Measurements from ENCODE around the gene GABRR2.
"Not testable (repeated sequence)": the region's sequence is repeated elsewhere in the genome, so short reads cannot be mapped to it uniquely, and the experiment has no call there.

Gene GABRR2

DNA sequence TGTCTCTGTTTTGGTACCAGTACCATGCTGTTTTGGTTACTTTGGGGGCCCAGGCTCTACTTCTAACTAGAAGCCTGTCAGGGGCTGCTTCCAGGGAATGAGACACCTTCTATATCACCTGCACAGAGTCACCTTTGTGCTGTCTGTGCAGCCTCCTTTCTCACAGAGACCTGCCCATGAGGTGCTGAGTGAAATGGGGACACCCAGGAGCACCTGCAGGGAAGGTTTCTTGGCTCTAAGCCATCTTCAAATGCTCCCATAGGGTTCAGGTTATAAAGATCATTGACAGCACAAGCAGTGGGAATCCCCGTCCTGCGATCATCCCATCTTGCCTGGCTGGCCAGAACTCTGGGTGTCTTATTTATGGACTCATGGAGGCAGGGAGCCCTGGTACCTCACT, 19.1 kb downstream of the GABRR2 start:
- DNase-seq: no peak
- Histone ChIP-seq H3K27ac (no peak overlapping the region), H3K4me3 (ENCODE audit: low read depth, low read length) (no peak overlapping the region), H3K36me3 (no peaks in the 10 kb centered on the region), H3K9me3 (ENCODE audit: severe bottlenecking) (no peaks in the 10 kb centered on the region), H3K27me3 (ENCODE audit: insufficient read depth, low read depth, severe bottlenecking) (no peaks in the 10 kb centered on the region)
- TF ChIP-seq, protein P1, sequence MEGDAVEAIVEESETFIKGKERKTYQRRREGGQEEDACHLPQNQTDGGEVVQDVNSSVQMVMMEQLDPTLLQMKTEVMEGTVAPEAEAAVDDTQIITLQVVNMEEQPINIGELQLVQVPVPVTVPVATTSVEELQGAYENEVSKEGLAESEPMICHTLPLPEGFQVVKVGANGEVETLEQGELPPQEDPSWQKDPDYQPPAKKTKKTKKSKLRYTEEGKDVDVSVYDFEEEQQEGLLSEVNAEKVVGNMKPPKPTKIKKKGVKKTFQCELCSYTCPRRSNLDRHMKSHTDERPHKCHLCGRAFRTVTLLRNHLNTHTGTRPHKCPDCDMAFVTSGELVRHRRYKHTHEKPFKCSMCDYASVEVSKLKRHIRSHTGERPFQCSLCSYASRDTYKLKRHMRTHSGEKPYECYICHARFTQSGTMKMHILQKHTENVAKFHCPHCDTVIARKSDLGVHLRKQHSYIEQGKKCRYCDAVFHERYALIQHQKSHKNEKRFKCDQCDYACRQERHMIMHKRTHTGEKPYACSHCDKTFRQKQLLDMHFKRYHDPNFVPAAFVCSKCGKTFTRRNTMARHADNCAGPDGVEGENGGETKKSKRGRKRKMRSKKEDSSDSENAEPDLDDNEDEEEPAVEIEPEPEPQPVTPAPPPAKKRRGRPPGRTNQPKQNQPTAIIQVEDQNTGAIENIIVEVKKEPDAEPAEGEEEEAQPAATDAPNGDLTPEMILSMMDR (IDR thresholded peaks at IDR 0.05; ENCODE audit: low read depth, low read length): no peak

DNA sequence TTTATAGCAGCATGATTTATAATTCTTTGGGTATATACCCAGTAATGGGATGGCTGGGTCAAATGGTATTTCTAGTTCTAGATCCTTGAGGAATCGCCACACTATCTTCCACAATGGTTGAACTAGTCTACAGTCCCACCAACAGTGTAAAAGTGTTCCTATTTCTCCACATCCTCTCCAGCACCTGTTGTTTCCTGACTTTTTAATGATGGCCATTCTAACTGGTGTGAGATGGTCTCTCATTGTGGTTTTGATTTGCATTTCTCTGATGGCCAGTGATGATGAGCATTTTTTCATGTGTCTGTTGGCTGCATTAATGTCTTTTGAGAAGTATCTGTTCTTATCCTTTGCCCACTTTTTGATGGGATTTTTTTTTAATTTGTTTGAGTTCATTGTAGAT, 20.0 kb downstream of the GABRR2 start:
- DNase-seq; H3K4me3 ChIP-seq (ENCODE audit: low read depth, low read length); H3K27me3 ChIP-seq (ENCODE audit: insufficient read depth, low read depth, severe bottlenecking); H3K9me3 ChIP-seq (ENCODE audit: severe bottlenecking); H3K27ac ChIP-seq; H3K36me3 ChIP-seq: not testable (repeated sequence)

DNA sequence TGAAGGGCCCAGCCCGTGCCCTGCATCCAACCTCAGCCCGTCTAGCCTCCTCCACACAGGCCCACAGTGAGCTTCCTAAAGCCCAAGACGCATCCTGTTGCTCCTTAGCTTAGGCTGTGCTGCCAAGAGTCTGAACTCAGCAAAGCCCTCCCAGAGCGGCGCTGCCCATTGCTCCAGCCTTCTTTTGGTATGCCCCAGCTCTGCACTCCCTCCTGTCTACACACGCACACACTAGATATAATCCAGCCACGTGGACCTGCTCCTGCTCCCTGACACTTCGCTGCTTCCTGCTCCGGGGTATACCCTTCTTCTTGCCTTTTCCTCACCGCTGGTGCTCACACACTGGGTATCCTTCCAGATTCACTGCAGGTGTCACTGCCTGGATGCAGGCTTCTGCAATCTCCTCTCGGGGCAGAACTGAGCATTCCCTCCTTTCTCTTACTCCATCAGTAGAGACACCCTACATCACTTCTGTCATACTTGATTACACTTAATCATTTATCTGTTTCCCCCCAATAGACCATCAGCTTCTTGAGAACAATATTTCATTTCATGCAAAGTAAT, 23.8 kb downstream of the GABRR2 start:
- Histone ChIP-seq H3K27ac (no peak overlapping the region), H3K36me3 (no peaks in the 10 kb centered on the region), H3K27me3 (ENCODE audit: insufficient read depth, low read depth, severe bottlenecking) (no peaks in the 10 kb centered on the region), H3K4me3 (ENCODE audit: low read depth, low read length) (no peak overlapping the region), H3K9me3 (ENCODE audit: severe bottlenecking) (no peaks in the 10 kb centered on the region)
- no peak for DNase-seq
- TF ChIP-seq, protein P1 (IDR thresholded peaks at IDR 0.05; ENCODE audit: low read depth, low read length): peak; percentile 25

DNA sequence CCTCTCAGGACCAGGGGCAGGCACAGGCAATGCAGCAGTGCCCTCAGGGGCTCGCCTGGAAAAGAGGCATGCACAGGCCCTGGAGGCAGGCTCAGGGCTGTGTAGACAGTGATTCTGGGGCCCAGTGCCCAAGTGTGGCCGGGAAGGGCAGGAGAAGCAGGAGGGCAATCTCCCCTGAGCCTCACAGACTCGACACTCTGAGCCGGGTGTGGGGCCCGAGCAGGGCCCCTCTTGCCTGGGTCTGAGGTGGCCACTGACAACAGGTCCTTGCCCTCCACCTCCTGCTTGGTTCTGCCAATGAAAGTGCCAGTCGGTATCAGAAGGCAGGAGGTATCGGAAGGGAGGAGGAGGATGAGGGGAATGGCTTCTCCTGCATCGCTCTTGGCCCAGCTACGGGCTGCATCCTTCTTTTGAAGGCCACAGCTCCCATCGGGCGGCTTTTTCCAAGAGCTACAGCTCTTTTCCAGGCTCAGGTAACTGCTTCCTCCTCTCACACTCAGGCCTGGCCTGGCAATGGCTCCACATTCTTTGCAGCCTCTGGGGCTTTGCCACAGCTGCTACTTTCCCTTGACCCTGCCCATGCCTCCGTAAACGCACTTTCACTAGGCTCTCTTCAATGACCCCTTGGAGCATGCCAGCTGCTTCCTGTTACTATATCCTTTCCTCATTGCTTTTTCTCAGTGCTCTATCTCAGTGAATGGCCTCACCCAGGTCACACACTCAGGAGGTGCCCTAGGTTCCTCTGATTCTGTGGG, 24.5 kb downstream of the GABRR2 start:
- Histone ChIP-seq H3K27me3 (ENCODE audit: insufficient read depth, low read depth, severe bottlenecking) (no peaks in the 10 kb centered on the region), H3K27ac (no peak overlapping the region), H3K9me3 (ENCODE audit: severe bottlenecking) (no peaks in the 10 kb centered on the region), H3K36me3 (no peaks in the 10 kb centered on the region), H3K4me3 (ENCODE audit: low read depth, low read length) (no peak overlapping the region)
- no peak for DNase-seq
- TF ChIP-seq, protein P1 (IDR thresholded peaks at IDR 0.05; ENCODE audit: low read depth, low read length): no peak

DNA sequence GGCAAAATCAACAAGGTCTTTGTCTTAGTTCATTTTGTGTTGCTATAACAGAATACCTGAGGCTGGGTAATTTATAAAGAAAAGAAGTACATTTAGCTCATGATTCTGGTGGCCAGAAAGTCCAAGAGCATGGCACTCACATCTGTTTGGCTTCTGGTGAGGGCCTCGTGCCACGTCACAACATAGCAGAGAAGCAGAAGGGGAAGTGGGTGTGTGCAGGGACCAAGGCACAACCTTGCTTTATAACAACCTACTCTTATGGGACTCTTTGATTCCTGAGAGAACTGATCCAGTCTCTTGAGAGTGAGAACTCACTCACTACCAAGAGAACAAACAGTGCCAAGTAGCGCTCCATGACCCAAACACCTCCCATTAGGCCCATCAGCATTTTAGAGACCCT, 25.4 kb downstream of the GABRR2 start:
- TF ChIP-seq, protein P1 (IDR thresholded peaks at IDR 0.05; ENCODE audit: low read depth, low read length): no peak
- H3K36me3 ChIP-seq: no peaks in the 10 kb centered on the region
- DNase-seq: no peak

DNA sequence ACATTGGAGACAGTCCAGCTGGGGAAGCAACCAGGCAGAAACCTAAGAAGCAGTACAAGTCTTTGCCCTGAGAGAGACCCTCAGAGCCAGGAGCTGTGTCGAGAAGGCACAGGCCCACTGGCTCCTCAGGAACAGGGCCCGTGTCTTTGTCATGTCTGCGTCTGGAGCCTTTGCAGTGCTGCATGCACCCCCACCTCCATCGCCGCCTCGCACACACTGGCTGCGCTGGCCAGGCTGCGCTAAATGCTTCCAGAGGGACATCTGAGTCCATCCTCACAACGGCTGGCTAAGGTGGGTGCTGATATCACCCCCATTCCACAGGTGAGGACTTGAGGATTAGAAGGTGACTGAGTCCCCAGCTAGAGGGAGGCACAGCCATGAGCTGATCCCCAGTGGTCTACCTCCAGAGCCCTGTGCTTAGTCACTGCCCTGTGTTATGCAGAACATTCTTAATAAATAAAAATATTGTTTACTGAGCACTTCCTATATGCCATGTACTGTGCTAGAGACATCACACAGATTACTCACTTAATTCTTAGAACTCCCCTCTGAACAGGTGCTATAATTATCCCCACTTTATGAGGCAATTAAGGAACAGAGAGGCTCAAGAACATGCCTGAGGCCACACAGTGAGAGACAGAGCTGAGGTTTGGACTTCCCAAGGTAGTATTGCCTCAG, 27.6 kb downstream of the GABRR2 start:
- H3K36me3 ChIP-seq: no peaks in the 10 kb centered on the region
- no peak overlapping the region for H3K27ac ChIP-seq
- no peaks in the 10 kb centered on the region for H3K27me3 ChIP-seq (ENCODE audit: insufficient read depth, low read depth, severe bottlenecking)
- no peaks in the 10 kb centered on the region for H3K9me3 ChIP-seq (ENCODE audit: severe bottlenecking)
- TF ChIP-seq, protein P1 (IDR thresholded peaks at IDR 0.05; ENCODE audit: low read depth, low read length): no peak
- no peak overlapping the region for H3K4me3 ChIP-seq (ENCODE audit: low read depth, low read length)
- no peak for DNase-seq

More for the DNA sequence above, 25.4 kb downstream of the GABRR2 start:
- Histone ChIP-seq H3K27me3 (ENCODE audit: insufficient read depth, low read depth, severe bottlenecking) (no peaks in the 10 kb centered on the region), H3K9me3 (ENCODE audit: severe bottlenecking) (no peaks in the 10 kb centered on the region), H3K27ac (no peak overlapping the region), H3K4me3 (ENCODE audit: low read depth, low read length) (no peak overlapping the region)
